TTC549 (cell line): Measurements from ENCODE around the gene SLC30A7.

Experiments used
- FAIRE-seq: peaks from 2 replicates; lab custom pipeline; 2012; peaks lifted over from hg19 to GRCh38; lab: Jason Lieb, UNC

Gene SLC30A7

GRCh38 chr1:100988121-100988520 lies 92.2 kb downstream of the SLC30A7 start:
- FAIRE-seq = no peak

- FAIRE-seq = no peak
Measured at GRCh38 chr1:100989306-100990077, 93.6 kb downstream of the SLC30A7 start.

- no peak for FAIRE-seq
Measured at GRCh38 chr1:100995198-100995988, 99.5 kb downstream of the SLC30A7 start.

- no peak for FAIRE-seq
Measured at GRCh38 chr1:100998426-100998825, 102.5 kb downstream of the SLC30A7 start.

GRCh38 chr1:101000131-101000873 lies 104.4 kb downstream of the SLC30A7 start:
- FAIRE-seq = no peak

- FAIRE-seq = no peak
Measured at GRCh38 chr1:101002551-101002950, 106.7 kb downstream of the SLC30A7 start.

GRCh38 chr1:101003012-101003650 lies 107.2 kb downstream of the SLC30A7 start:
- no peak for FAIRE-seq

GRCh38 chr1:101004061-101004460 lies 108.2 kb downstream of the SLC30A7 start:
- FAIRE-seq = no peak

GRCh38 chr1:101004670-101005069 lies 108.8 kb downstream of the SLC30A7 start:
- no peak for FAIRE-seq

- no peak for FAIRE-seq
Measured at GRCh38 chr1:101005183-101005582, 109.3 kb downstream of the SLC30A7 start.

- FAIRE-seq = no peak
Measured at GRCh38 chr1:101005871-101006270, 110.0 kb downstream of the SLC30A7 start.

GRCh38 chr1:101006553-101006952 lies 110.7 kb downstream of the SLC30A7 start:
- FAIRE-seq = no peak

GRCh38 chr1:101008229-101008834 lies 112.4 kb downstream of the SLC30A7 start:
- no peak for FAIRE-seq

GRCh38 chr1:101013776-101014175 lies 117.9 kb downstream of the SLC30A7 start:
- FAIRE-seq = no peak

- FAIRE-seq = no peak
Measured at GRCh38 chr1:101017448-101017847, 121.6 kb downstream of the SLC30A7 start.

- FAIRE-seq = no peak
Measured at GRCh38 chr1:101022294-101022693, 126.4 kb downstream of the SLC30A7 start.

GRCh38 chr1:101025283-101025656 lies 129.4 kb downstream of the SLC30A7 start:
- no peak for FAIRE-seq

- no peak for FAIRE-seq
Measured at GRCh38 chr1:101025657-101026429, 130.0 kb downstream of the SLC30A7 start, which contains the start of gene DPH5. DPH5 (minus strand) TSS chr1:101025784; CDS start chr1:101025443, 341 bp downstream.

- no peak for FAIRE-seq
Measured at GRCh38 chr1:101026430-101026788, 130.5 kb downstream of the SLC30A7 start.

- FAIRE-seq = no peak
Measured at GRCh38 chr1:101027194-101027772, 131.4 kb downstream of the SLC30A7 start.

- no peak for FAIRE-seq
Measured at GRCh38 chr1:101028466-101028865, 132.6 kb downstream of the SLC30A7 start.
